ENCODE measurements around the gene FGFR1OP2. TPM values are rescaled to one million over a fixed set of nuclear protein-coding genes. Genes with fewer than 3 reads are reported as not detected.
"Not testable (repeated sequence)": the region's sequence is repeated elsewhere in the genome, so short reads cannot be mapped to it uniquely, and the experiment has no call there.

Gene FGFR1OP2
- total RNA-seq = 55.8 TPM

DNA sequence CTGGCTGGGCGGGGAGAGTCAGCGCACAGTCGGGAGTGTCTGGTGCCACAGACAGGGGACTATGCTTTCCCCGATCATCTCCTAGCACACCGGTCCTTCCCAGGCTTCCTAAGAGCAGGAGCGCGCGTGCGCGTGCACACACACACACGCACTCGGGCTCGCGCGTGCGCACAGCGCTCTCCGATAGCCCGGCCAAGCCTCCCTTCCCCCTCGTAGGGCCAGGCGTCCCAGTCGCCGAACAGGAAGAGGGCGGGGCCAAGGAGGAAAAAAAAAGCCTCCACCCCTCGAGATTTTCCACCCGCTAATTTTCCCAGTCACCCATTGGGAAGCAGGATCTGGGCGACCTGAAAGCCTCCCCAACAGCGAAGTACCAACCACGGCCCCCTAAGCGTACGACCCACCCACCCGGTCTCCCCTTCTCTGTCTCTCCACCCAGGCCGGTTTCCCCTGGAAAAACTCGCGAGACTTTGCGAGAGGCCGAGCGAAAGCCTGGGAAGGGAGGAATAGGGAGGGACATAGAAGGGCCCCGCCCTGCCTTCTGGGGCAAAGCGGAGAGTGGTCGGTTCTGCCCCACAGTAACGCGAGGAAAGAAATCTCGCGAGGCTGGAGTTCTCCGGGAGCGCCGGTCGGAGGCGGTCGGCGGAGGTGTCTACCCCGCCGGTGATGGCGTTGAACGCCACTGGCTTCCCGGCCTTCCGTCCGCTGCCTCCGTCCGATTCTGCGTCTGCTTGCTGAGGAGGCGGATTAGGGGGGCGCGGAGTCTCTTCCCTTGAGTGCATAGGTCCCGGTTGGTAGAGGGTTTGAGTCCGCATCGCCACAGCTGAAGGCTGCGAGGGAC lies at the start of gene FGFR1OP2, which contains the start of gene INTS13:
FGFR1OP2 (plus strand) TSS at position 608 of the 838 bp plus-strand sequence. CDS start 15,689 bp downstream, outside the sequence.
INTS13 (minus strand) TSS at position 119 of the 838 bp plus-strand sequence. CDS start 1,178 bp downstream, outside the sequence.
- DNase-seq = peak; percentile 99

DNA sequence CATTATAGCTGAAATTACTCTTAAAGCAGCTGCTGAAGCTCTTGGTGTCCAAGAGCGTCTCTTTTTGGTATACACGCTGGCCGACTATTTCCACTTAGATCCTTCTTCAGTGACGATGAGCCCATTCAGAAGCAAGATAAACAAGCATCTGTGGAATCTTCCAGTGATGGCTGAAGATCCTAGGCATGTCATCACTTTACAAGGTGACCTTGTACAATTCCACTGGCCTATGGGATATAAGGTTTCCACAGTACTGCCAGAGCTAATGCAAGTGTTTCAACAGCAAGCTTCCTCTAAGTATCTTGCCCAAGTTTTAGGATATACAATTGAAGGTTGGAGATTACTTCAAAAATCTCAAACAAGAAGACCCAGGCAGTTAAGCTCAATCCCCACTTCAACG lies 47.5 kb upstream of the FGFR1OP2 start:
- no peak for DNase-seq

DNA sequence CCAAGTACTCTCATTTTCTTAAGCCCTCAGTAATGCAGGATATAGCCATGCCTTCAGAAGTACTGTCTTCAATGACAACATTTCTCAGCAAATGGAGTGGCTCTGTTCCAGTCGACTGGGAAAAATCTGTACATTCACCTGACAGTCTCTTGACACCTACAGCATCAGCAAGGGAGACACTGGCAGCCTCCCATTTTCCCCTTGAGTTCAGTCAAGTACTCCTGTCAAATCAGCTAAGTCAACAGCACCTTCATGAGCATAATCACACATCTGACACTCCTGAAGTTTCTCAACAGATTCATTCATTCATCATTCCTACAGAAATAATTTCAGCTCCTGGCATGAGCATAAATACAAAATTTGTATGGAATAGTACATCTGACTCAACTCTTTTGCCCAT lies 46.6 kb upstream of the FGFR1OP2 start:
- DNase-seq = no peak

DNA sequence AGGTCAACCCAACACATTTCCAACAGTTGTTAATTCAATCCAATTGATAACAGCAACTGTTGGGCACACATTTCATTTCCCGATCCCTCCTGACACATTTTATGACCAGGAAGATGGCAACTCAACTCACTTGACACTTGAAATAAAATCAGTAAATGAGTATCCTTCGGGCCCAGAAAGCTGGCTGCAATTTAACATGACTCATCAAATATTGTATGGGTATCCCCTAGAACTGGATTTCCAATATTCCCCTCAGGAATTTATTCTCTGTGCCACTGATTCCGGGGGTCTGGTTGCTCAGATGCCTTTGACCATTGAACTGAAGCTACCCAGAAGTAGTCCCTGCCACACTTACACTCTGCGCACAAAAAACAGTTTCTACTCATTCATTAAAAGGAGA lies 42.6 kb upstream of the FGFR1OP2 start:
- no peak for DNase-seq

DNA sequence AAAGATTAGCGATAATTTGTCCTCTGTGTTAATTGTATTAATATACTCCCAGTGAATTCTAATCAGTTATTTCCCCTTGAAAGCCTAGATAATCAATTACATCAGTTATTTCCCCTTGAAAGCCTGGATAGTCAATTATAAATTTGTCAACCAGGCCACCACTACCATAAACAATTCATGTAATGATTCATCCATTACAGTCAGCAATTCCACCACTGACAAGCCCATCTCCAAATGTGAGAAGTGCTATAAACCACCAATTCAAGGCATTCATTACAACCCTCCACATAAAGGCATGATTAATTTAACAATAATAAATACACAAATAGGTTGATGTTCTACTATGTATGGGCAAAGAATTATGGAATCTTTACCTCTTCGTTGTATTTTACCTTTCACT lies 41.4 kb upstream of the FGFR1OP2 start:
- no peak for DNase-seq

DNA sequence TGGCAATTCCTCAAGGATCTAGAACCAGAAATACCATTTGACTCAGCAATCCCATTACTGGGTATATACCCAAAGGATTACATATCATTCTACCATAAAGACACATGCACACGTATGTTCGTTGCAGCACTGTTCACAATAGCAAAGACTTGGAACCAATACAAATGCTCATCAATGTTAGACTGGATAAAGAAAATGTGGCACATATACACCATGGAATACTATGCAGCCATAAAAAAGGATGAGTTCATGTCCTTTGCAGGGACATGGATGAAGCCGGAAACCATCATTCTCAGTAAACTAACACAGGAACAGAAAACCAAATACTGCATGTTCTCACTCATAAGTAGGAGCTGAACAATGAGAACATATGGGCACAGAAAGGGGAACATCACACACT lies 34.9 kb upstream of the FGFR1OP2 start:
- DNase-seq = not testable (repeated sequence)

DNA sequence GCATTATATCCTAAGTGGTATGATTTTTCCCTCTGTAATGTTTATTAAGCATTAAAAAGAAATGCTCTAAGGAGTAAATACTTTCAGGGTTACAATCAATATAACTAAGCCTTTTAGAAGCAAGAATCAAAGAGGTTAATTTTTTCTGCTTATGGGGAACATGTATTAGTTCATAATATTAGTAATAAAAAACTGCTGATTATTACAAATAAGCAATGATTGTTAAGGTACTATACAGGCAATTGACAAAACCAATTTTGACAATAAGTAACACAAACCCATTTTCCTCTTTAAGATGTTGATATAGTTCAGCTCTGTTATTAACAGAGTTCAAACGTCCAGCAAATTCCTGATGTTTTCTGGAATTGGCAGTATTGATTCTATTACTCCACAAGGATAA lies 32.2 kb upstream of the FGFR1OP2 start:
- DNase-seq = no peak

DNA sequence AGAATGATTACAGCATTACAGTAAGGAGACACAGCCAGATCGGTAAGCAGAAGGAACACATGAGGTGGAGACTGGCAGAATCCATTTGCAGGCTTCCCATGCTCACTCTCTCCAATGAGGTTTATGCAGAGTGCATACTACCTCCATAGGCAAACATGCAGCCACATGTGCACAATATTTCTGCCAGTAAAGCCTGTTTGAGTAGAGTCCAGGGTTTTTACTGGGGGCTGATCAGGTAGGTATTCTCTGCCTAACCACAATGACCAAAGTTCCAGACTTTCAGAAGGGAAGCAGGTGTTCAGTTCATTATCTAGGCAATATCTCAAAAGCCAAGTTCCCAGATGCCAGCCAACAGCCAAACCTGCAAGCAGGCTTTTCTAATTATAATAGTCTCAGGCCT lies 31.6 kb upstream of the FGFR1OP2 start:
- no peak for DNase-seq

DNA sequence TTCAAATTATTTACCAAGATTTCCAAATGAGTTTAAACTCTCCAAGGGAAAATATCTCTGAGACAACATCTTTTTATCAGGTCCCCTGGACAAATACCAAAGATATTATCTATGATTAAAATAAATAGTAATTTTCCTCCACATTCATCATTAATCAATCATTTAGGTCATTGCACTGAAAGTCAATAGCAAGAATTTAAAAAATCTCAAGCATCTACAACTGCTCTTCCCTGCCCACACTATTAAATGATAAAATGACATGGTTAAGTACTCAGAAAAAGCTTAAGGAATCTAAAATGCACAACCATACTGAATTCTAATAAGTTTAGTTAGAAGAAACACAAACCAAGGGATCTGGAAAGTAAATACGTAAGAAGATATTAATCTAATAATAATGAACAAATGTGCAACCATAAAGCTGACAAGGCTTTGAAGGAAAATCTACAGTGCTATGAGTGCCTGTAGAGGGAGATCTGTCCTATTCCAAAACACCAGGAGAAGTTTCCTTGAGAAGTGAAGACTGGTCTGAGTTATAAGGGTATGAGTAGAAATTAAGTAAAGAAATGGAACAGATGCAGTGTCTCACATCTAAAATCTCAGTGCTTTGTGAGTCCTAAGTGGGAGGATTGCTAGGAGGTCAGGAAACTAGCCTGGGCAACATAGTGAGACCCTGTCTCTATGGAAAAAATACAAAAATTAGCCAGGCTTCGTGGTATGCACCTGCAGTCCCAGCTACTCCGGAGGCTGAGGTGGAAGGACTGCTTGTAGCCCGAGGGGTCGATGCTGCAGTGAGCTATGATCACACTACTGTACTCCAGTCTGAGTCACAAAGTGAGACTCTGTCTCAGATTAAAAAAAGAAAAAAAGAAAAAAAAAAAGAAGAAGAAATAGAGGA lies 19.7 kb upstream of the FGFR1OP2 start:
- DNase-seq = no peak

DNA sequence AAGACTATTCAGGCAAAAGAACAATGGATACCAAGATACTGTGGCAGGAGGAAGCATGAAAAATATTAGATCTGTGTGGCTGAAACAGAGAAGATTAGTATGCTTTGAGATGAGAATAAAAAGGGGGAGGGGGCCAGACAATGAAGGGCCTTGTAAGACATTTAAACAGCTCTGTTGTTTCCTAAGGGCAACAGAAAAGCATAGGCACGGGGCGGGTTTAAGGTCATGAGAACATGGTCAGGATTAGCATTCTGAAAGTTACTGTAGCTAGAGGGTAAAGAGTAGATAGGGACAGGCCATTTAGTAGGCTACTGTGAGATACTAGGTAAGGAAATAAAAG lies 19.1 kb upstream of the FGFR1OP2 start:
- no peak for DNase-seq

DNA sequence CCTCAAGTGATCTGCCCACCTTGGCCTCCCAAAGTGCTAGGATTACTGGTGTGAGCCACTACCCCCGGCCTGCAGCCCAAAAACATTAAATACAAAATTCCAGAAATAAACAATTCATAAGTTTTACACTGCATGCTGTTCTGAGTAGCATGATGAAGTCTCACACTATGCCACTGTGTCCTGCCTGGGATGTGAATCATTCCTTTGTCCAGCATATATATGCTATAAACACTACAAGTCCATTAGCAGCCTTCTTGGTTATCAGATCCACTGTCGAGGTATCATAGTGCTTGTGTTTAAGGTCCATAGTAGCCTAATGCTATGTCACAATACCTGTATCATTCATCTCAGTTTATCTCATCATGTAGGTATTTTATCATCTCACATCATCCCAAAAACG lies 16.4 kb upstream of the FGFR1OP2 start:
- DNase-seq = no peak

DNA sequence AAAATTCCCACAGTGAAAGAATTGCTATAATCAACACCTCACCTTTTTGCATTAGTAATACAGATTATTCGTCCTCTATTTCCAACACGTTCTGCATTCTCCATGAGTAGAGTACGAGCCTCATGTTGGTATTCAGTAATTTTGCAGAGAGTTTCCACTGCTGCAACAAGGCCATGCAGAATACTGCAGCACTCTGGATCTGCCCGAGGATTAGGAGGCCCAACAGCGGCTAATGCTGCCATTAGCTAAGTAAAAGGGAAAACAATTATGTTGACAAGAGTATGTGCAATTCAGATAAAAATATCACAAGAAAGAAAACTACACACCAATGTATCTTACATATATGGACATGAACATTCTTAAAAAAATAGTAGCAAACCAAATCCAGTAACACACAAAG lies 9.6 kb upstream of the FGFR1OP2 start:
- no peak for DNase-seq

DNA sequence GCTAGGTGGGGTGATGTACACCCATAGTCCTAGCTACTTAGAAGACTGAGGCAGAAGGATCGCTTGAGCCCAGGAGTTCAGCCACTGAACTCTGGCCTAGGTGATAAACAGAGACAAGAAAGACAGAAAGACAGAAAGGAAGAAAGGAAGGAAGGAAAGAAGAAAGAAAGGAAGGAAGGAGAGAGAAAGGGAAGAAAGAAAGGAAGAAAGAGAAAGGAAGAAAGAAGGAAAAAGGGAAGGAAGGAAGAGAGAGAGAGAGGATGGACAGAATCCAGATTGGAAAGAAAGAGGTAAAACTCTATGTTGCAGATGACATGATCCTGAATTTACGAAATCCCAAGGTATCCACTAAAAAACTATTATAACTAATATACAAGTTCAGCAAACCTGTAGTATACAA lies 8.7 kb upstream of the FGFR1OP2 start:
- DNase-seq = no peak

DNA sequence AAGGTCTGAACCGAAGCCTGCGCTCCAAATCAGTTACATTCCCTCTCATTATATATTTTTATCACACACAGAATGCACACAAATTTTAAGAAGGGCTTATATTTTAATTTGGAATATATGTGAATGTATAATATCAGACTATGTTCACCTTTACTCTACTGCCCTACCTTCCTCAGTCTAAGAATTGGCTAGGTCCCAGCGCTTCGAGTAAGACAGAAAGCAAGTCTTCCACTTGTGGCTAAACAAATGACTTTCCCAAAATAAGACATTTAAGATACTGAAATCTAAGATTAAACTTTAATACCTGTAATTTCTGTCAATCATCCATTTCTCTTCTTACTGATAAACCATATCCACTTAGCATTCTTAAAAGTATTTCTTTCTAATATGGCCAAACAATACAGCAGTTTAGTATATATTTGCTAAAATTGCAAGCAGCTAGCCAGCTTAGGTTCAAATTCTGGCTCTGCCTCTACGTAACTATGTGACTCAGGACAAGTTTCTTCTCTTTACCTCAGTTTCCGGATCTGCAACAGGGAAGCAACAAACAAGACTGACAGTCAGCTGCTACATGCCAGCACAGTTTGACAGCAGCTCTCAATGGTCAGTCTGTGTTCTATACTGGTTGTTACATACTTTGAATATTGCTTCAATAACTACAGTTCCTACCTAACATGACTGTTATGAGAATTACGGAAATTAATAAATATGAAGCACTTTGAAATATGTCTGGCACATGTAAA lies 2.5 kb upstream of the FGFR1OP2 start:
- no peak for DNase-seq

DNA sequence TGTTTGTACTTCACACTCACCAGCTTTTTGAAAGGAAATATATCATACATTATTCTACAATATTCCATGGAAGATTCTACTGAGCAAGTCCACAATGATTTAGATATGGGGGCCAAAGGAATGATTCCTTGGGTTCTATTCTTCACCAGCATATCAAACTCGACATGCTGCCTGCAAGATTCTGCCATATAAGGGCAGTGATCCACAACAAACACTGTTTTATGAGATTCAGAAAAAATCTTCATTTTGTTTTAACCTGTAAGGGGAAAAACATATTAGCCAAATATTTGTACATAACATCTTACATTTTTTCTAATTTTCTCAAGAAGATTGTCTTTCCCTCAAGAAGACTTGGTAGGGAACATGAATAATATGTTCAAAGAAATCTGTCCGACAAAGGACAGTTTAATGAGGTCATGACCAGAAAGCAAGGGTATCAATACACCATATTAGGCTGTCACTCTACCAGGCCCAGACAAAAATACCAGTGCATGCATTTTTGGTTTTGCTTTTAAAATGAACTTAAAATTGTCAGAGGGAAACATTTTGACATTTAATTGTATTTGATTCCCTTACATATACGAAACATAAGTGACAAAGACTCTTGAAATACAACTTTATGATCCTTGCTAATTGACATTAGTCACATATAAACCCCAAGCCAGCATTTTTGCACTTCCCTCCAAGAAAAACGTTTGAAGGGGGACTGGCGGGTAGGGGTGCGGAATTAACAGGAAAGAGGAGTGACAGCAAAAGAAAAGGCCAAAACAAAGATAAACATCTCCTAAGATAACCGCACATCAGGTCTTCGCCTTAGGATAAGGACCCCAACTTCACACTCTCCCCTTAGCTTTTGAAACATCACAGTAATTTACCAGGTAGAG lies 1.5 kb upstream of the FGFR1OP2 start:
- no peak for DNase-seq

DNA sequence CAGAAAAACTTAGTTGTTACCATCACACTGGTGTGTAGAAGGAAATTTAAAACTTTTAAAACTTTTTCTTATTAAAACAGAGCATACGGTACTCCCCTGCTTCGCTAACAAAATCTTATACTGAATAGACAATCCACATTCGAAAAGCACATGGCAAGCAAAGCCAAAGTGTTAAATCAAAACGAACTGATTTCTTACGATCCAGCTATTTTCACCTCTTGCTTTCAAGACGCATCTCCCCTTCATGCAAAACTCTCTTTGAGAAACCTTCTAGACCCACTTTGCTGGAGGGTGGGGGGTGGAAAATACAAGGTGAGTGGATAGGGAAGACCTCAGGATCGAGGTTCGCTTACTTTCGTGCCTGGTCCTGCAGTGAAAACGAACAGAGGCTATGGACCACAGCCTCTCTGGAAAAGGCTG lies 817 bp upstream of the FGFR1OP2 start:
- no peak for DNase-seq

DNA sequence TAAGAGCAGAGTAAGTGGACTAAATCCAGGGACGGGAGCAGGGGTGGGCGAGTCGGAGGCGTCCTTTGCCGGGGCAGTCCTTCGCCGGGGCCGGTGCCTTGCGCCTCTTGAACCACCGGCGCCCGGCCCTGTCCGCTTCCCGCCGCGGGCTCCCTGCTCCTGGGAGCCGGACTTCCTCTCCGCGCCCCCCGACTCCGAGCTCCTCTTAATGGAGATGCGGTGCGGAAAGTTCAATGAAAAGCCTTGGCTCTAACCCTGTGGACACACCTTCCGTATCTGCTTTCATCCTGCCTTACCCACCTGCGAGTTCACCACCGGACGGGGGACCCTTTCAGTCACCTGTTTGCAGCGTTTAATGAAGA lies 412 bp downstream of the FGFR1OP2 start:
- DNase-seq = no peak

DNA sequence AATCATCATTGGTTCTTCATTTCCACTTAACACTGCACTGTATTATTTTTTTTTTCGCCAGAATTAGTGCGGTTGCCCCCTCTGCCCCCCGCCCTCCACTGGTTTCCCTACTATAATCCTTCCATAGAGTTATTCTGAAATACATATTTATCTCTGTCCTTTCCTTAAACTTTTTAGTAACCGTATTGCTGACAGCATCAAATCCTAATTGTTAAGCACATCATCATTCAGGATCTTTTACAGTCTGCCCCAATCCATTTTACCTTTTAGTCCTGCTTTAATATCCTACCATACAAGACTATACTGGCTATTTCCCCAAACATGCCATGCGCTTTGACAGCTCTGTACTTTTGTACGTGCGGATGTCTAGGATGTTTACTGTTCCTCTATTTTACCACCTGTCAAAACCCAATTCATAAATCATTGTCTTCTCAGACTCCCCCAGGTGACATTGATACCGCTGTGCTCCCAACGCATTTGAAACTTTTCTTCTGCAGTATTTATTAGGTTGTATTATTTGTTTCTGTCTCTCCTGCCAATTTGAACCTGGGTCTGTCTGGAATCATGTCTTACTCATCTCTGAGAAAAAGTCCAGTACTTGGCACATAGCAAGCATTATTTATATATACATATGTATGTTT lies 1.0 kb downstream of the FGFR1OP2 start:
- DNase-seq = no peak

DNA sequence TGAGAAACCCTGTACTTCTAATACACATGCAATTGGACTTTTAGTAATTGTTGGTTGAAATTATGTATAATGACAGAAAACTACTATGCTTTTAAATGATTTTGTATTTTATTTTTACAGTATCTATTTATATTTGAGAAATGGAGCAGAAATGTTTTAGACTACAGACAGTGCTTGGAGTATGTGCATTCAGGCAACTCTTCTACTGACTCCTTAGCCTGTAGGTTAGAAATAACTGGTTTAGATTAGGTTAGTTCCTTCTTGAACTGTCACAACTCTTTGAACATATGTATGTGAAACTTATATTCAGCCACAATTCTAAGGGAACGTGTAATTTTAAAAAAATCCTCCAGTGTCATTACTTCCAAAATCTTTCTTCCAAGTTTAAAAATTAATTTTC lies 1.7 kb downstream of the FGFR1OP2 start:
- no peak for DNase-seq

DNA sequence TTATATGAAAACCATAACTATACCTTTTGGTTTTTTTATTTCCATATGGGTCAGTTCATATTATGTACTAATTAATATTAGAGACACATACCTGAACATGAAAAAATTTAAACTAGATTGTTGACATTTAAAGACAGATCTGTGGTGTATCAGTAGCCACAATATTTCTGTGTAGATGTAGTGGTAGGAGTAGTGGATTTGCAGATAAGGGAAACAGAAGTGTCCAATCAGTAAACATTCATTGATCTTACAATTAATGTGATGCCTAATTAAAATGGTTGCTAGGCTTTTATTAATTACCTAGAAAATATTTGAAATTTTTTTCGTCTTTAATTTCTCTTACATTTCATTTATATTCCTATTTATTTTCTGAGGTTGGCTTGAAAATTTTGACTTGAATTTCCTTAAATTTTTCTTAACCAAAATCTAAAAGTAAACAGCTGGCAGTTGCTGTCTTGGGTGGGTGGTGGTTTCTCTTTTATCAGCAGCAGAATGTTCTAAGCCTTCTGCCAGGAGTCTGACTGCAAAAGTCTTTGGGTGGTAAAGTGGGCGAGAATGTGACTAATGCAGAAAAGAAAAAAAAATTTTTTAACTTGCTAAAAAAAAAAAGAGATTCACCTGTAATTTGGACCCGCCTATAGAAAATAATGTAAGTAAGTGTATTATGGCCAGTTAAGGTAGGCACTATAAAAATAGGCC lies 2.4 kb downstream of the FGFR1OP2 start:
- no peak for DNase-seq

DNA sequence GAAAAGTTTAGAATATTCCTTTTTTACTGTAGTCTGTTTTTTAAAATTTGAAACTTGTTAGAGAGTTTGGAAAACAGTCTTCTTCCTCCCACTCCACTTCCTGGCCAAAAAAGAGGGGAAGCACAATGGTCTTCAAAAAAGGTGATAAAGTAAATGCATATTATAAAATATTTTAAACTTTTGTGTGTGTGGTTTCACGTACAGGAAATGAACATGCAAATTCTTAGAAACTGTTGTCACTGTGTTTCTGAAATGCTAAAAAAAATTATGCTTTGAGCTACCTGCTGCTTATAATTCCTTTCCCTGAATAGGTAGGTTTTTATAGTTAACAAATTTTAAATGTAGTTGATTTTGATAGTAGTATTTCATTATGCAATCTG lies 2.9 kb downstream of the FGFR1OP2 start:
- no peak for DNase-seq

All from skin of body (tissue), 2 donors.